GM21529 (cell line): ENCODE results near the gene C1QL3.

Source experiments
- ATAC-seq: cut with Tn5 transposase; IDR thresholded peaks from one replicate; pipeline ENCODE4 v1.9.1; 2021; ENCODE audit not compliant: unreplicated experiment

Gene C1QL3

GRCh38 chr10:16493884-16494536 lies 27.7 kb downstream of the C1QL3 start:
- no peak for ATAC-seq

DNA sequence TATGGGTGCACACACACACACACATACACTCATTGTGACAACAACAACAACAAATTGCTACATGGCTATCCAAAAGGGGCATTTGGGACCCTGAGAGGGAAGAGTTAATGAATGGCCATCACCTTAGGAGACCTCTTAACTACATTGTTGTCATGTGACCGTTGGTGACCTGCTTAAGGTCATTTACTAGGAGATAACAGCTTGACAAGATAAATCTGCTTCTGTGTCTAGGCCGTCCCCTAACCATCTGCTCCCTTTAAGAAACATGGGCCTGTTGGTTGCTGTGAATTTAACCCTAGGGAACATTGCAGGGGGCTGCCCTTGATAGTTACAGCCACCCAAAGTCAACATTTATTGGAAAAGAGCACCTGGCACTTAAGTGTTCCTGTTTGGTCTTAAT lies 29.7 kb downstream of the C1QL3 start:
- ATAC-seq = no peak

GRCh38 chr10:16490511-16490910 lies 31.2 kb downstream of the C1QL3 start:
- no peak for ATAC-seq

DNA sequence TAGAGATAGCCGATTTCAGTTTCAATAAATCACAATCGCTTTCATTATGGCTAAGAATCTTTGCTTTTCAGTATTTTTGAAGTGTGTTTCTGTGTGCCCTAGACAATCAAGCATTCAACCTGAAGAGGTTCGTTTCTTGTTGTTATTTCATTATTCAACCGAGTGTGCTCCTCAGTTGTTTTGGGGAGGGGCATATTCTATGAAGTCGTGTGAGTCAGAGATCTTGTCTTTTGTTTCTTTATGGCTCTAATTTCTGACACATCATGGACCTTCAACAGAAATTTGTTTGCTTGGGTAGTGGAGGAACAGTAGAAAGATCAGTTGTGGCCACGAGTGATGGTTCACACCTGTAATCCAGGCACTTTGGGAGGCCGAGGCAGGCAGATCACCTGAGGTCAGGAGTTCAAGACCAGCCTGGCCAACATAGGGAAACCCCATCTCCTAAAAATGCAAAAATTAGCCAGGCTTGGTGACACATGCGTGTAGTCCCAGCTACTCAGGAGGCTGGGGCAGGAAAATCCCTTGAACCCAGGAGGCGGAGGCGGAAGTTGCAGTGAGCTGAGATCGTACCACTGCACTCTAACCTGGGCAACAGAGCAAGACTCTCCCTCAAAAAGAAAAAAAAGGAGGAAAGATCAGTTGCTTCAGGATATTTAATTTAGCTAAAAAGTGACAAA lies 38.3 kb downstream of the C1QL3 start:
- no peak for ATAC-seq

- no peak for ATAC-seq
Observed at GRCh38 chr10:16481052-16481728, 40.5 kb downstream of the C1QL3 start.

DNA sequence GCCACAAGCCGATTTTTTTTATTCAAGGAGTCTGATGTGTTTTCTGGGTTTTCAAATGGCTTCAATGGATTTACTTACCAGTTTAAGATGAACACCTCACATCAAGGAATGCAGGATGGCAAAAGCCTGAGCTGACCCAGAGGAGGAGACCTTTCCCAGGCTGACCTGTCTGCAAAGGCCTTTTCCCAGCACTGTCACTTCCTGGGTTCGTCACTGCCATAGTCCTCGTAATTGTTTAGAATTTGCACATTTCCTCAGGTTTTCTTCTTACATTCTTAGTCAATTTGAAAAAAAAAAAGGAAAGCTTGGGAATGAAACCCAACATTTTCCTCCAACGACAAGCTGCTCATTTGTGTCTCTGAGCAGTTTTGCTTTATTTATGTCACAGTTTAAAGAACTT lies 42.9 kb downstream of the C1QL3 start:
- ATAC-seq = no peak

DNA sequence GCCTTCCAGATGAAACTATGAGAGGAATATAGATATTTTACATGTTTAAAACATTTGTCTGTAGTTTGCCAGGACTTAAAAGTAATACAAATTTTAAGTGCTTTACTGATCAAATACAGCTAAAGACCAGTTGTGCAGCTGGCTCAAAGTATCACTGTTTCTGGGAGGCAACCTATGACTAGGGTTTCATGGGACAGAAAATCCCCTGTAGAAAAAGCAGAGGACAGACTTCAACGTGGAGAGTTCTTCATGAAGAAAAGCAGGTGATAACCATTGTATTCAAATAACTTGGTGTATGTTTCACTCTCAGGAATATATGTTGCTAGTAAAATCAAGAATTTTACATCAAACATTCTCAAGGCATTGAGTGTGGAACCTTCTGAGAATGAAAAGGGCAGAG lies 43.9 kb downstream of the C1QL3 start:
- no peak for ATAC-seq

- no peak for ATAC-seq
Observed at GRCh38 chr10:16472828-16473227, 48.9 kb downstream of the C1QL3 start.

GRCh38 chr10:16470747-16471146 lies 50.9 kb downstream of the C1QL3 start:
- ATAC-seq = no peak

DNA sequence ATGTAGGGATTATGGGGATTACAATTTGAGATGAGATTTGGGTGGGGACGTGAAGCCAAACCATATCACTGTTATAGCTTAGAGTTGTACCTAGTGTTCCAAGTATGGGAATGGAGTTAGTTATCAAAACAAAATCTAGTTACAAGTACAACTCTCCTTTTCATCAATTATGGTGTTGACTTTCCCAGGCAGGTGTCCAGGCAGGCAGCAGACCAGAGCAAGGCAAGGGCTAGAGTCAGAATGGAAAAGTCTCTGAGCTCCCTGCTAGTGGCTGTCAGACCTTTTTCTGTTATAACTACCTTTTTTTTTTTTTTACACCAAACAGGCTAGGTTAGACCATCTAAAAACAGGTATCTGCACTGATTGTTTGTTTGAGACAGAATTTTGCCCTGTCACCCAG lies 55.7 kb downstream of the C1QL3 start:
- ATAC-seq = no peak
